K562 (cell line): ENCODE results near the gene ZNF200. TPM values are rescaled to one million over a fixed set of nuclear protein-coding genes. Genes with fewer than 3 reads are reported as not detected.
A peak's percentile ranks its signal among the peaks of the same experiment; 100 is the strongest.

Source experiments
- ATAC-seq: fragments of 200-7000 bp; cut with Tn5 transposase; 3 replicates; pipeline ENCODE4 v1.9.1; 2020; ENCODE audit warnings: moderate library complexity
- BruUV-seq: library from RNA; stranded (reverse); fragments of 400-500 nt; replicated peaks from 2 replicates; lab custom pipeline; 2021; lab: Mats Ljungman, UMichigan
- CTCF ChIA-PET: fragments of 300-600 bp; formaldehyde crosslinking; extraction: SDS; loops from one replicate; lab custom pipeline; 2021; ENCODE audit warnings: low intra/inter-chr PET ratio; lab: Yijun Ruan, JAX
- POLR2A ChIA-PET: fragments of 300-600, 350-650 bp; sonication (Branson Sonifier 250); formaldehyde crosslinking; extraction: SDS; loops from one replicate; lab custom pipeline; 2021; ENCODE audit warnings: antibody characterized with exemption, inconsistent platforms; lab: Yijun Ruan, JAX
- DNase-seq, 4 experiments: peaks; one replicate each; pipeline versions ENCODE4 v3.0.0 to v3.0.0-alpha.2; 2011 to 2018; ENCODE audit warnings: low spot score in 3 of 4, mixed read lengths in 3 of 4; ENCODE audit errors: extremely low read depth in 1 of 4
- FAIRE-seq: peaks from 2 replicates; lab custom pipeline; 2011; peaks lifted over from hg19 to GRCh38; lab: Jason Lieb, UNC
- H2AFZ ChIP-seq: 2 replicates; pipeline ENCODE4 v1.6.0; 2011; ENCODE audit warnings: low read depth, low read length, control low read depth, inconsistent platforms
- H3K27ac ChIP-seq: fragments of 200-600 bp; 3 replicates; pipeline ENCODE4 v1.8.0; 2011; ENCODE audit warnings: low read depth, mild to moderate bottlenecking, control low read depth, inconsistent platforms, low read length, moderate library complexity, mixed read lengths; ENCODE audit errors: extremely low read depth
- H3K27me3 ChIP-seq, 2 experiments: fragments of 300-600 bp in 1 of 2; 2 replicates in 1 of 2; 3 replicates in 1 of 2; pipeline versions ENCODE4 v1.6.0 to v1.8.0; 2011; ENCODE audit warnings: inconsistent platforms in 2 of 2, low read length in 2 of 2, mild to moderate bottlenecking in 1 of 2, mixed read lengths in 1 of 2, moderate library complexity in 1 of 2; ENCODE audit not compliant: control insufficient read depth in 2 of 2, insufficient read depth in 2 of 2
- H3K36me3 ChIP-seq: fragments of 300-600 bp; 3 replicates; pipeline ENCODE4 v1.8.0; 2011; ENCODE audit warnings: mild to moderate bottlenecking, low read length, inconsistent platforms; ENCODE audit not compliant: control insufficient read depth, insufficient read depth
- H3K4me1 ChIP-seq, 2 experiments: fragments of 200-600 bp in 1 of 2; replicated peaks in 1 of 2; 2 replicates in 1 of 2; 3 replicates in 1 of 2; pipeline versions ENCODE4 v1.5.1 to v1.8.0; 2011; ENCODE audit warnings: inconsistent platforms in 2 of 2, low read length in 2 of 2, mild to moderate bottlenecking in 1 of 2, mixed read lengths in 1 of 2, moderate library complexity in 1 of 2; ENCODE audit not compliant: control insufficient read depth in 2 of 2, insufficient read depth in 2 of 2
- H3K4me2 ChIP-seq: 2 replicates; pipeline ENCODE4 v1.6.1; 2011; ENCODE audit warnings: low read length, control low read depth, inconsistent platforms, mixed read lengths; ENCODE audit not compliant: insufficient read depth
- H3K4me3 ChIP-seq: fragments of 200-600 bp; sonication (generic), shearing (Covaris generic); 2 replicates; pipeline ENCODE4 v1.5.1; 2016; ENCODE audit warnings: control low read depth, inconsistent platforms
- H3K79me2 ChIP-seq: fragments of 200-600 bp; 3 replicates; pipeline ENCODE4 v1.8.0; 2011; ENCODE audit warnings: low read length, inconsistent platforms; ENCODE audit not compliant: control insufficient read depth, insufficient read depth
- H3K9ac ChIP-seq, 2 experiments: 2 replicates each; pipeline versions ENCODE4 v1.6.0 to v1.6.1; 2011; ENCODE audit warnings: low read depth in 2 of 2, low read length in 2 of 2, control low read depth in 1 of 2, inconsistent platforms in 1 of 2, mild to moderate bottlenecking in 1 of 2, mixed read lengths in 1 of 2; ENCODE audit not compliant: insufficient read depth in 1 of 2
- H3K9me1 ChIP-seq: one replicate; pipeline ENCODE4 v1.6.0; 2011; ENCODE audit warnings: inconsistent platforms, mild to moderate bottlenecking, low read length, moderate library complexity; ENCODE audit not compliant: control insufficient read depth, insufficient read depth
- H3K9me3 ChIP-seq: replicated peaks from 2 replicates; pipeline ENCODE4 v1.5.1; 2011; ENCODE audit warnings: low read depth, low read length, inconsistent platforms; ENCODE audit not compliant: control insufficient read depth, insufficient read depth
- H4K20me1 ChIP-seq: replicated peaks from 2 replicates; pipeline ENCODE4 v1.6.1; 2011; ENCODE audit warnings: low read length, inconsistent platforms, mixed read lengths; ENCODE audit not compliant: control insufficient read depth, insufficient read depth
- CBX5 ChIP-seq: IDR thresholded peaks from 2 replicates; pipeline ENCODE4 v1.6.1; 2014; ENCODE audit warnings: low read depth, borderline replicate concordance
- GATAD2A ChIP-seq: fragments of 450-650 bp; IDR thresholded peaks from 2 replicates; pipeline ENCODE4 v1.6.1; 2017
- NFRKB ChIP-seq: fragments of 450-650 bp; IDR thresholded peaks from 2 replicates; pipeline ENCODE4 v1.6.1; 2016; ENCODE audit warnings: low read depth
- RB1 ChIP-seq: fragments of 450-650 bp; IDR thresholded peaks from 2 replicates; pipeline ENCODE4 v1.6.1; 2017; ENCODE audit warnings: low read depth, mild to moderate bottlenecking
- ZBTB8A ChIP-seq: fragments of 450-650 bp; IDR thresholded peaks from 2 replicates; pipeline ENCODE4 v1.6.1; 2018; ENCODE audit warnings: mild to moderate bottlenecking, moderate library complexity; ENCODE audit not compliant: partially characterized antibody
- ZNF583 ChIP-seq: fragments of 250-450 bp; sonication (Bioruptor Pico); IDR thresholded peaks from 2 replicates; pipeline ENCODE4 v1.4.0; 2020
- ZNF764 ChIP-seq: fragments of 250-450 bp; sonication (Bioruptor Pico); IDR thresholded peaks from 2 replicates; pipeline ENCODE4 v1.4.0; 2020; ENCODE audit warnings: low read depth, mild to moderate bottlenecking, moderate library complexity
- WGBS: fragments of 100-300 bp; shearing (Covaris generic); methylation state at CpG from one replicate; pipeline ENCODE4 v1.1.6; 2016; ENCODE audit warnings: low coverage, mixed read lengths; ENCODE audit not compliant: insufficient coverage; ENCODE audit errors: missing lambda C conversion rate; 5-methylcytosine and 5-hydroxymethylcytosine counted together
- in situ Hi-C: fragments of 300-500 bp; cut with MboI; formaldehyde crosslinking; loops from 4 replicates; pipeline ENCODE4 v1.15.0; 2018; ENCODE audit warnings: inconsistent platforms, mixed read lengths
- intact Hi-C: fragments of 100-400 bp; cut with micrococcal nuclease; formaldehyde crosslinking; loops from 2 replicates; pipeline ENCODE4 v1.14.2; 2022
- polyA plus RNA-seq, 8 experiments: library from polyadenylated mRNA; depleted of rRNA in 4 of 8; stranded (reverse) in 5 of 8; unstranded in 3 of 8; fragments of >200 nt; fragmentation: Nextera tagmentation in 2 of 8; fragmentation: Illumina TruSeq in 1 of 8; extraction: Ambion mirVana in 2 of 8; extraction: Trizol in 1 of 8; gene quantifications; 2 replicates each; pipeline versions ENCODE4 v1.2.1 to v1.2.3, GENCODE V29; 2011 to 2014; ENCODE audit warnings: inconsistent platforms in 1 of 8, missing spikeins in 1 of 8
- total RNA-seq, 7 experiments: library from RNA; depleted of rRNA in 6 of 7; stranded (reverse); fragments of >200 nt in 6 of 7; fragmentation: Illumina TruSeq in 2 of 7; extraction: Trizol in 2 of 7; gene quantifications; 2 replicates each; pipeline versions ENCODE4 v1.2.1 to v1.2.3, GENCODE V29; 2011 to 2021; ENCODE audit warnings: low replicate concordance in 1 of 7
- TF ChIP-seq, protein P1 (sequence below): fragments of 250-450 bp; sonication (Bioruptor Pico); IDR thresholded peaks from 2 replicates; pipeline ENCODE4 v1.8.0; 2021; ENCODE audit warnings: mild to moderate bottlenecking, moderate library complexity
- TF ChIP-seq, protein P2 (sequence below): conservative IDR thresholded peaks from 2 replicates; pipeline ENCODE4 v1.6.1; 2011; ENCODE audit warnings: low read depth, mild to moderate bottlenecking, low read length; ENCODE audit not compliant: control insufficient read depth
- TF ChIP-seq, protein P3 (sequence below), 2 experiments: fragments of 200-800 bp in 1 of 2; sonication (Bioruptor generic) in 1 of 2; sonication (generic) in 1 of 2; formaldehyde crosslinking in 1 of 2; IDR thresholded peaks in 1 of 2; conservative IDR thresholded peaks in 1 of 2; 2 replicates each; pipeline versions ENCODE4 v1.5.0 to v1.6.1; 2016 to 2020; ENCODE audit warnings: missing compliant biosample characterization in 1 of 2, missing genetic modification characterization in 1 of 2, missing genetic modification reagents in 1 of 2
- TF ChIP-seq, protein P4 (sequence below): fragments of 450-650 bp; IDR thresholded peaks from 2 replicates; pipeline ENCODE4 v1.6.1; 2017; ENCODE audit warnings: mild to moderate bottlenecking, moderate library complexity
- TF ChIP-seq, protein P5 (sequence below), 3 experiments: fragments of 200-800 bp in 1 of 3; fragments of 250-450 bp in 1 of 3; fragments of 450-650 bp in 1 of 3; sonication (Bioruptor Pico) in 1 of 3; sonication (Bioruptor generic) in 1 of 3; formaldehyde crosslinking in 1 of 3; IDR thresholded peaks; 2 replicates each; pipeline versions ENCODE4 v1.6.1 to v1.8.0; 2016 to 2022; ENCODE audit warnings: mild to moderate bottlenecking in 2 of 3, missing genetic modification characterization in 2 of 3, missing compliant biosample characterization in 1 of 3, moderate library complexity in 1 of 3

ZNF200 gene
- total and polyA plus RNA-seq, 9 of the 15 experiments (the other 6 are each of a cell fraction or from before 2014, with no cell fraction given) = 4.8 to 14.5 (median 9.2) TPM

DNA sequence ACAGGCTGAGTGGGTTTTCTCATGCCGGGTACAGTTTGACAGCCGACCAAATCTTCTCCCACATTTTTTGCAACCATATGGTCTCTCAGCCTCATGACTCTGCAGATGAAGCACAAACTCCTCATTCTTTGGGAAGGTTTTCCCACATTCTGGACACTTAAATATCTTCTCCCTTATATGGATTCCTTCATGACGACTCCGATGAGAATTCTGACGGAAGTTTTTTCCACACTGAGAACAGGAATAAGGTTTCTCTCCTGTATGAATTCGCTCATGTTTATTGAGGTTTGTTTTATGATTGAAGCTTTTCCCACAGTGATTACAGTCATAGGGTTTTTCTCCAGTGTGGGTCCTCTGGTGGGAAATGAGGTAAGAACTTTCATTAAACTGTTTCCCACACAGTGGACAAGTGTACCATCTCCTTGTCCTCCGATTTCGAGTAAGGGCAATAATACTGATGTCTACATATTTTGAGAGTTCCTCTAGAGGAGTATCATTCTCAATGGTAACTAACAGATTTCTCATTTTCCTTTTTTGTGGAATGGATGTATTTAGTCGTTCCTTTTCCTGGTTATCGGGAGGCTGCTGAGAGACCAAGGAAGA lies 10.9 kb downstream of the ZNF200 start:
- Histone ChIP-seq H3K4me3 (no peak overlapping the region), H3K9me3 (peaks cover 29% of the 10 kb centered on the region), H3K4me1 (no peaks in the 10 kb centered on the region), H4K20me1 (no peaks in the 10 kb centered on the region), H3K27ac (no peak overlapping the region), H3K9ac (no peak overlapping the region), H3K79me2 (no peaks in the 10 kb centered on the region), H3K4me2 (no peak overlapping the region), H2AFZ (no peak overlapping the region), H3K9me1 (no peaks in the 10 kb centered on the region), H3K27me3 (no peaks in the 10 kb centered on the region), H3K36me3 (peaks cover 39% of the 10 kb centered on the region)
- WGBS = 86% methylated on average over 10 of the region's 10 CpGs
- no peak for DNase-seq
- intact Hi-C loops = no loop called here
- BruUV-seq = TSS peak; percentile 14
- ChIA-PET POLR2A (interaction anchor here (0.7 to 1.6 kb wide), 2 partner anchors 9 to 33 kb away, joined by 3 to 9 read pairs; no protein-coding TSS in a partner anchor), CTCF (no interaction called here)
- peak; percentile 59 for FAIRE-seq
- in situ Hi-C loops = no loop called here
- no peak for ATAC-seq
- TF ChIP-seq RB1 (no peak), CBX5 (peak; percentile 63; the same call in 1 of the 2 replicates), GATAD2A (no peak), ZBTB8A (no peak), NFRKB (peak; percentile 83), ZNF583 (CRISPR knock-in tag) (no peak), ZNF764 (CRISPR knock-in tag) (no peak)
- TF ChIP-seq, protein P1, sequence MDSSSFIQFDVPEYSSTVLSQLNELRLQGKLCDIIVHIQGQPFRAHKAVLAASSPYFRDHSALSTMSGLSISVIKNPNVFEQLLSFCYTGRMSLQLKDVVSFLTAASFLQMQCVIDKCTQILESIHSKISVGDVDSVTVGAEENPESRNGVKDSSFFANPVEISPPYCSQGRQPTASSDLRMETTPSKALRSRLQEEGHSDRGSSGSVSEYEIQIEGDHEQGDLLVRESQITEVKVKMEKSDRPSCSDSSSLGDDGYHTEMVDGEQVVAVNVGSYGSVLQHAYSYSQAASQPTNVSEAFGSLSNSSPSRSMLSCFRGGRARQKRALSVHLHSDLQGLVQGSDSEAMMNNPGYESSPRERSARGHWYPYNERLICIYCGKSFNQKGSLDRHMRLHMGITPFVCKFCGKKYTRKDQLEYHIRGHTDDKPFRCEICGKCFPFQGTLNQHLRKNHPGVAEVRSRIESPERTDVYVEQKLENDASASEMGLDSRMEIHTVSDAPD = no peak
- TF ChIP-seq, protein P2, sequence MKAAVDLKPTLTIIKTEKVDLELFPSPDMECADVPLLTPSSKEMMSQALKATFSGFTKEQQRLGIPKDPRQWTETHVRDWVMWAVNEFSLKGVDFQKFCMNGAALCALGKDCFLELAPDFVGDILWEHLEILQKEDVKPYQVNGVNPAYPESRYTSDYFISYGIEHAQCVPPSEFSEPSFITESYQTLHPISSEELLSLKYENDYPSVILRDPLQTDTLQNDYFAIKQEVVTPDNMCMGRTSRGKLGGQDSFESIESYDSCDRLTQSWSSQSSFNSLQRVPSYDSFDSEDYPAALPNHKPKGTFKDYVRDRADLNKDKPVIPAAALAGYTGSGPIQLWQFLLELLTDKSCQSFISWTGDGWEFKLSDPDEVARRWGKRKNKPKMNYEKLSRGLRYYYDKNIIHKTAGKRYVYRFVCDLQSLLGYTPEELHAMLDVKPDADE = no peak
- TF ChIP-seq, protein P3, sequence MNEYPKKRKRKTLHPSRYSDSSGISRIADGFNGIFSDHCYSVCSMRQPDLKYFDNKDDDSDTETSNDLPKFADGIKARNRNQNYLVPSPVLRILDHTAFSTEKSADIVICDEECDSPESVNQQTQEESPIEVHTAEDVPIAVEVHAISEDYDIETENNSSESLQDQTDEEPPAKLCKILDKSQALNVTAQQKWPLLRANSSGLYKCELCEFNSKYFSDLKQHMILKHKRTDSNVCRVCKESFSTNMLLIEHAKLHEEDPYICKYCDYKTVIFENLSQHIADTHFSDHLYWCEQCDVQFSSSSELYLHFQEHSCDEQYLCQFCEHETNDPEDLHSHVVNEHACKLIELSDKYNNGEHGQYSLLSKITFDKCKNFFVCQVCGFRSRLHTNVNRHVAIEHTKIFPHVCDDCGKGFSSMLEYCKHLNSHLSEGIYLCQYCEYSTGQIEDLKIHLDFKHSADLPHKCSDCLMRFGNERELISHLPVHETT (CRISPR knock-in tag; conservative IDR thresholded peaks at IDR 0.05 in 1 of 2, IDR thresholded peaks at IDR 0.05 in 1 of 2) = no peak
- TF ChIP-seq, protein P4, sequence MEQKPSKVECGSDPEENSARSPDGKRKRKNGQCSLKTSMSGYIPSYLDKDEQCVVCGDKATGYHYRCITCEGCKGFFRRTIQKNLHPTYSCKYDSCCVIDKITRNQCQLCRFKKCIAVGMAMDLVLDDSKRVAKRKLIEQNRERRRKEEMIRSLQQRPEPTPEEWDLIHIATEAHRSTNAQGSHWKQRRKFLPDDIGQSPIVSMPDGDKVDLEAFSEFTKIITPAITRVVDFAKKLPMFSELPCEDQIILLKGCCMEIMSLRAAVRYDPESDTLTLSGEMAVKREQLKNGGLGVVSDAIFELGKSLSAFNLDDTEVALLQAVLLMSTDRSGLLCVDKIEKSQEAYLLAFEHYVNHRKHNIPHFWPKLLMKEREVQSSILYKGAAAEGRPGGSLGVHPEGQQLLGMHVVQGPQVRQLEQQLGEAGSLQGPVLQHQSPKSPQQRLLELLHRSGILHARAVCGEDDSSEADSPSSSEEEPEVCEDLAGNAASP = no peak
- TF ChIP-seq, protein P5, sequence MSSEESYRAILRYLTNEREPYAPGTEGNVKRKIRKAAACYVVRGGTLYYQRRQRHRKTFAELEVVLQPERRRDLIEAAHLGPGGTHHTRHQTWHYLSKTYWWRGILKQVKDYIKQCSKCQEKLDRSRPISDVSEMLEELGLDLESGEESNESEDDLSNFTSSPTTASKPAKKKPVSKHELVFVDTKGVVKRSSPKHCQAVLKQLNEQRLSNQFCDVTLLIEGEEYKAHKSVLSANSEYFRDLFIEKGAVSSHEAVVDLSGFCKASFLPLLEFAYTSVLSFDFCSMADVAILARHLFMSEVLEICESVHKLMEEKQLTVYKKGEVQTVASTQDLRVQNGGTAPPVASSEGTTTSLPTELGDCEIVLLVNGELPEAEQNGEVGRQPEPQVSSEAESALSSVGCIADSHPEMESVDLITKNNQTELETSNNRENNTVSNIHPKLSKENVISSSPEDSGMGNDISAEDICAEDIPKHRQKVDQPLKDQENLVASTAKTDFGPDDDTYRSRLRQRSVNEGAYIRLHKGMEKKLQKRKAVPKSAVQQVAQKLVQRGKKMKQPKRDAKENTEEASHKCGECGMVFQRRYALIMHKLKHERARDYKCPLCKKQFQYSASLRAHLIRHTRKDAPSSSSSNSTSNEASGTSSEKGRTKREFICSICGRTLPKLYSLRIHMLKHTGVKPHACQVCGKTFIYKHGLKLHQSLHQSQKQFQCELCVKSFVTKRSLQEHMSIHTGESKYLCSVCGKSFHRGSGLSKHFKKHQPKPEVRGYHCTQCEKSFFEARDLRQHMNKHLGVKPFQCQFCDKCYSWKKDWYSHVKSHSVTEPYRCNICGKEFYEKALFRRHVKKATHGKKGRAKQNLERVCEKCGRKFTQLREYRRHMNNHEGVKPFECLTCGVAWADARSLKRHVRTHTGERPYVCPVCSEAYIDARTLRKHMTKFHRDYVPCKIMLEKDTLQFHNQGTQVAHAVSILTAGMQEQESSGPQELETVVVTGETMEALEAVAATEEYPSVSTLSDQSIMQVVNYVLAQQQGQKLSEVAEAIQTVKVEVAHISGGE (CRISPR knock-in tag; IDR thresholded peaks at IDR 0.05) = no peak
